HG03175 (cell line): ENCODE data around the gene CD164L2.

Experiments
- ATAC-seq: cut with Tn5 transposase; IDR thresholded peaks from one replicate; pipeline ENCODE4 v1.9.1; 2021; ENCODE audit warnings: mild to moderate bottlenecking, moderate library complexity; ENCODE audit not compliant: unreplicated experiment

CD164L2 gene

DNA sequence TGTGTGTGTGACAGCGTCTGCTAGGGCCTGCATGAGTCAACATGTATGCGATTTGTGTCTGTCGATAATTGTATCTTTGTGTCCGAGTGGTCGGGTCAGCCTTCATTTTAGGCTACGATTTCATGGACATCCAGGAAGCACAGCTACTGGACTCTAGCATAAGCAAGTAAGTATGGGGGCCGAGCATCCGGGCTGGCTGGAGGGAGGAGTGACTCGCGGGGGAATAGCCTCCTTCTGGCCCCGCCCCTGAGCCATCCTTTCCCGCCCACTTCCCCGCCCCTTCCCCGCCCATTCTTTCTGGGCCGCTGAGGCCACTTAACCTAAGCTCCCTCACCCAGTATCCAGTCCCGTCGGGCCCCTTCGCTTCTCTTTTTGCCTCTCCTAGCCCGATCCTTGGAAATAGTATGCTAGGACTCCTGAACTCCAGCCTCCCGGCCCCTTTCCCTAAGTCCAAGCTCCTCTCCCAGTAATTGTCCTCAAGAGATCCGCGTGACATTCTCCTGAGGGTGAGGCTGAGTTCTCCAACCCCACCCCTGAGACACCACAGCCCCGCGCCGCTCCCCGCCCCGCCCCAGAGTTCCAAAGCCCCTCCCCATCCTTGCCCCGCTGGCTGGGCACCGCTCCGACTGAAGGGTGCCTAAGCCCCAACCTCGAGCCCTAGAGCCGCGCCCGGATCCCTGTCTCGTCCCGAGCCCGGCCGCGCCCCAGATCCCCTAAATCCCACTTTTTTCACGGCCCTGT lies 17.6 kb downstream of the CD164L2 start:
- ATAC-seq = no peak

DNA sequence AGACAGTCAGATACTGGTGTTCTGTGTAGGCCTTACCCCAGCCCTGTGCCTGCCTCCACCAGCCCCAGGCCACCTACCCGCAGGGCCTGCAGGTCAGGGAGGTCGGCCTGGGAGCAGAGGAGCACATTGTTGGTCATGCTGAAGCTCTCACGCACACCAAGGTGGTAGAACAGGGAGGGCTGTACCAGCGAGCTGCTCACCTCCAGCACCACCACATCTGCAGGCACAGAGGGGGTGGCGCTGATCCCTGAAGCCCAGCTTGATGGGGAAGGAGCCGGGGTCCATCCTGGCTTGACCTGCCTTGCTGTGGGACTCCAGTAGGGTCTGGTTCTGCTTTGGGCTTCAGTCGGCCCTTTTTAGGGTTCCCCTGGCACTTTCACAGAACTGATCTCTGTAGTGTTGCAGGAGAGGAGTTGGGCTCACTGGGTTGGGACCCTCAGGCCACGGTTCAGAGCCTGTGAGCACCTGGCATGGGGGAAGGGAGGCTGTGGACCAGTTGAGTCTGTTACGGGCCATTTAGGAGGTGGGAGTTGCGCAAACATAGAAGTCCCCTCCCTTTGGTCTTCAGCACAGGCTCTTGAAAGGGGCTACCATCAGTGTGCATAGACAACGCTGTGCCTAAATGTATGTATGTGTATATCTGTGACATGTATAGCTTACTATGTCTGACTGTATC lies 18.3 kb downstream of the CD164L2 start:
- ATAC-seq = no peak

DNA sequence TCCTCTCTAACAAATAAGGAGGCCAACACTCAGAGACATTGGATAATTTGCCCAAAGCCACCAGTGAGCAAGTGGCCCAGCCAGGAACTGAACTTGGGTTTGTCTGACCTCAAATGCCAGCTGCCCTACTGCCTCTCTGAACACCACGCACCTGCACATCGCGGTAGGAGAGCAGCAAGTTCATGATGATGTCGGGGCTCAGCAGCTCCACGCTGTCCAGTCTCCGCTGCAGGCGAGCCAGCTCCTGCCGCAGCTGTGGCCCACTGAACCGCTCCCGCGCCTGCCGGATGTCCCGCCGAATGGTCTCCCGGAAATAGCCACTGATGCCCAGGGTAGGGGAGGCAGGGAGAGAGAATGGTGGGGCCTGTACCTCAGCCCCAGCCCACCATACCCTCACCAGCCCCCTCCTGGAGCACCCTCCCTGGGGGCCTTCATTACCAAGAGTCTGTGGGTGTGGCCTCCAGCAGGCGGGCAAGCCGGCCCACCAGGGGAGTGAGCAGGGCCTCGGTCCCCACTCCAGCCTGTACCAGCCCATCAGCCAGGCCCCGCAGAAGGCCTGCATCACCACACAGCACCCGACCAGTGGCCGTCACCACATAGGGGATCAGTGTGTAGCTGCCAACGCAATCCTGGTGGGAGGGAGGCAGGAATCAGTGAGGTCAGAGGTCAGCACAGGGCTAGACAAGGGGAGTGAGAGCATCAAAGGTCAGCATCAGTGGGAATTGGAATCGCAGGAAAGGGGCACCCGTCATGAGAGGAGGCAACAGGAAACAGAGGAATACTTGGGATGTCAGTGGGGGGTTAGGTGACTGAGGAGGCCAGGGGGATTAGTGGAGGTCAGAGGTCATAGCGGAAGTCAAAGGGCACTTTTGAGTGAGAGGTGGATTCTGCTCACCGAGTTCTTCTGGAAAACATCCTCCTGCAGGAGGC lies 19.1 kb downstream of the CD164L2 start:
- ATAC-seq = no peak

DNA sequence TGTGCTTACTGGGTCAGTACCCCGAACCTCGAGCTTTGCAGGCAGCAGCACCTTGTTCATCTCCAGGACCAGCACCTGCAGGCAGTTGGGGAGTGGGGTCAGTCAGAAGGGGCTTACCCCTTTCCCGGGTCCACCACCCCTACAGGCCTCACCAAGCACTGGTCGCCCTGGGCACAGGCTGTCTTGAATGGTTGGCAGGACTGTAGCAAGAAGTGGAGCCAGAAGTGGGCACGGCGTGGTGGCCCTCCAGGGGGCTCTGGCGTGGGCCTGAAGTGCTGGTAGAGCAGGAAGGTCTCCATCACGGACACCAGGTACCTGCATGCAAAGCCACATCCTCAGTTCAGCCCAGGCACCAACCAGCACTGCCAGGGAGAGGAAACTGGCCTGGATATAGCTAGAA lies 21.6 kb downstream of the CD164L2 start:
- no peak for ATAC-seq

DNA sequence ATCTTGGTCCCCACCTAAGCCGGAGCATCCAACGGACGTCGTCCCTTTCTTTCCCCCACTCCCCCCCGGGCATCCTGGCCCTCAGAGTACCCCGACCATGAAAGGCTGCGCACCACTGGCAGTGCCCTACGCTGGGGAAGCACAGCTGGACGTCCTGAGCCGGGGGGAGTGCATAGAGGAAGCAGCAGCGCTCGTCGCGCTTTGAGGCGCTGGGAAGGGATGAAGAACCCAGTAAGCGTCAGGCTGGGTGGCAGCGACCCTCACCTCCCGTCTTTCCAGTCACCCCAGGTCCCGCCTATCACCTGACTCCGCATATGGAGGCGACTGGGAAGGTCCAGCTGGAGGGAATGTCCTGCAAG lies 22.1 kb downstream of the CD164L2 start:
- no peak for ATAC-seq

DNA sequence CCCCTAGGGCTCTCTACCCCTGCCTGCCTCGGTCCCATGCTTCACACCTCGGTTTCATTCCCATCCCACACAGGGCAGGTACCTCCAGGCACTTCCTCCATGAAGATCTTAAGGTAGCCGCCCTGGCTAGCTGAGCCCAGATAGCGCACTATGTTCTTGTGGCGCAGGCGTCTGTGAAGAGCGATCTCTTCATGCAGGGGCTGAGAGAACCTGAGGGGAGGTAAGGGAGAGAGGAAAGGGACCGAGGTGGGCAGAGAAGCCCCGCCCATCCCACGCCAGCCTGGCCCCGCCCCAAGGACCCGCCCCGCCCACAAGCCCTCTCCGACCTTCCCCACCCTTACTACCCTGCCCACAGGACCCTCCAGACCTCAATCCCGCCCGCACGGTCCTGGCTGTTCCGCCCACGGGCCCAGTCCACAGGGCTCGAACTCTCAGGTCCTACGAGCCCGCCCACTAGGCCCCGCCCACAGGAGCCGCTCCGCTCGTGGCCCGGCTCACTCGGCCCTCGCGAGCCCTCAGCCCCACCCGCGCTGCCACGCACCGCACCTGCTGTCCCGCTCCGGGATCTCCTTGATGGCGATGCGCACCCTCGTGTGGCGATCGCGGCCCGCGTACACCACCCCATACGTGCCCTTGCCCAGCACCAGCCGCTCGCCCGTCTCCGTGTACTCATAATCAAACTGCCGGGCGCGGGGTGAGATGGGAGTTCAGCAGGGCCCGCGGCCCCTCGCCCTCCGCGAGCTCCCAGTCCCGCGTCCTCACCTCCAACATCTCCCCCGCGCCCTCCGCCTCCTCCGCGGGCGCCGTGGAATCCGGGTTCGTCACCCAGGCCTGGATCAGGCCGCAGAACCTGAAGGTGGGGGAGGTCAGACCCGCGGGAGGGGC lies 22.7 kb downstream of the CD164L2 start:
- ATAC-seq = no peak

DNA sequence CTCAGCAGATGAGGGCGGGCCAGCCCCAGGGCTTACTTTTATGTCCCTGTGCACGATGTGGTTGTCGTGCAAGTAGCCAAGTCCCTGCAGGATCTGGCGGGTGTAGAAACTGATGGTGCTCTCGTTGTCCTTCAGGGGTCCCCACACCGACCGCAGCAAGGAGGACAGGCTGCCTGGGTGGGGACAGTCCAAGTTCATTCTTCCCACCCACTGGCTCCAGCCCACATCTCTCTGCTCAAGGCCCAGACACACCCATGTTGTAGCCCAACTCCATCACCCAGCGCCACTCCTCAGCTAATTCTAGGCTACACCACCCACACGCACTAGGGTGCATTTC lies 23.3 kb downstream of the CD164L2 start:
- ATAC-seq = no peak

DNA sequence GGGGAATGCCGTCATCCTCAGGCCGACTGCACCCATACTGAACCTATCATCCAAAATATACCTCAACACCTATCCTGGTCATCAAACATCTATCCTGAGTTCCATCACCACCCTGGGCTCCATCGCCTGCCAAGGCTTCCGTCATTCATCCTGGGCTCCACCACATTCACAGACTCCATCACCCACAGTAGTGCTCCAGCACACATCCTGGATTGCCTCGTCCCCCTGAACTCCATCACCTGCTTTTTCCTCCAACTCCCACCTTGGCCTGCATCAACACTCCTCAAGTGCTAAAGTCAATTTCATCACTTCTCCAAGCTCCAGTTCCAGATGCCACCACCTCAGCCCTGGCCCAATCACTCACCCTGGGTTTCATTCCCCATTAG lies 24.2 kb downstream of the CD164L2 start:
- no peak for ATAC-seq

DNA sequence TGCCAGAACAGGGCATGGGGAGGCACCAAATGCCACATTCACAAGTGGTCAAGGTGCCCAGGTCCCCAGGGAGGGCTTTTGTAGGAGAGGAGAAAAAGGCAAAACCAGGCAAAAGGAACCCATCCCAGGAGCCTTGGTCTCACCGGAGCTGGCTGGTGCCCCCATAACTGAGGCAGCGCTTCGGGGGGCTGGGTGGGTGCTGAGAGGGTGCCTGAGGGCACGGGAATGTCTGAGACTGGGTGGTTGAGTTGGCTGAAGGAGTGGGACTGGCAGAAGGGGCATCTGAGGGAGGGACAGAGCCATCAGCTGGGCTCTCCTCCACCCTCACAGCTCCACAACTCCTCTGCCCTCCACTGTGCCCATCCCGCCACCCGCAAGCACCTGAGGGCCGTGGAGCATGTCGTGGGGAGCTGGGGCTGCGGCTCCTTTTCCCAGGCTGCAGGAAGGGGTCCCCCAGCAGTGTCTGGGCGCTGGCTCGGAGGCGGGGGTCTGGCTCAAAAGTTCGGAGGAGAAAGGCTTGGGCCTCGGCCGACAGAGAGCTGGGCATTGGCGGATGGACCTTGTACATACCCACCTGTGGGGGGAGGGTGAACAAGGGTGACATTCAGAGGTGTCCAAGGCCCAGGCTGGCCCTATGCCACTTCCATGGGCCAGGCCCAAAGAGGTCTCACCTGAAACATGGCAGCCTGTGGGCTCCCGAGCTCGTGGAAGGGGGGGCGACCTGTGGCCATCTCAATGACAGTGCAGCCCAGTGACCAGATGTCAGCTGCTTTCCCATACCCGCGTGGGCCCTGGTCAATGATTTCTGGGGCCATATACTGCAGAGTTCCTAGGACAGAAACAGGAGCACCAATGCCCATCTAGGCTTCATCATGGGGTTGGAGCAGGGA lies 24.9 kb downstream of the CD164L2 start:
- ATAC-seq = no peak

DNA sequence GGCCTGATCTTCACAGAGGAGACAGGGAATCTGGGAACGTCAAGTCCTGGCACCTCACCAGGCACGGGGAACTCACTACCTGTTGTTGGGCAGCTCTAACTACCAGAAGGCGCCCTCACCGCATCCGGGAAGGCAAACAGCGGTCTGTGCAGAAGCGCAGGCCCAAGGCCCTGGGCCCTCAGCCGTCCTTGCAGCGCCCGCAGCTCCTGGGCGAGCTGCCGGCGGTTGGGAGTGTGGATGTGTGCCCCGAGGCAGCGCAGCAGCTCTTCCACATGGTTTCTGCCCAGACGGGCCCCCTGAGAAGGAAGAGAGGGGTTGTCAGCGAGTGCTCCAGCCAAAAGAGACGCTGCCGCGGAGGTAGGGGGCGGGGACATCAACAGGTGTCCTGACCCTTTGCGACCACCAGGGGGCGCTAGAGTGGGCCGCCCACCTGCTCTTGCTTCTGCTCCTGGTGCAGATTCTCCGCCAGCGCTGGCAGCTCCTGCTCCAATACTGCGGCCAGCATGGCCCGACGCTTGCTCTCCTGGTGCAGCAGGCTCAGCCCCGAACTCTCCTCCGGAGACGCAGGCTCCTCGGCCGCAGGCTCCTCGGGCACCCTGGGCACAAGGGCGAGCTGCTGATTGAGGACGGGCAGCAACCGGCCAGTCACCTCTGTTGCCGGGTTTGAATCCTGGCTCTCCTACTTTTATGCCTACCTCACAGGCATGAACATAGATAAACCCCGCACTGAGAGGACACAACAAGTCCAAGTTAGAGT lies 25.7 kb downstream of the CD164L2 start:
- ATAC-seq = no peak

DNA sequence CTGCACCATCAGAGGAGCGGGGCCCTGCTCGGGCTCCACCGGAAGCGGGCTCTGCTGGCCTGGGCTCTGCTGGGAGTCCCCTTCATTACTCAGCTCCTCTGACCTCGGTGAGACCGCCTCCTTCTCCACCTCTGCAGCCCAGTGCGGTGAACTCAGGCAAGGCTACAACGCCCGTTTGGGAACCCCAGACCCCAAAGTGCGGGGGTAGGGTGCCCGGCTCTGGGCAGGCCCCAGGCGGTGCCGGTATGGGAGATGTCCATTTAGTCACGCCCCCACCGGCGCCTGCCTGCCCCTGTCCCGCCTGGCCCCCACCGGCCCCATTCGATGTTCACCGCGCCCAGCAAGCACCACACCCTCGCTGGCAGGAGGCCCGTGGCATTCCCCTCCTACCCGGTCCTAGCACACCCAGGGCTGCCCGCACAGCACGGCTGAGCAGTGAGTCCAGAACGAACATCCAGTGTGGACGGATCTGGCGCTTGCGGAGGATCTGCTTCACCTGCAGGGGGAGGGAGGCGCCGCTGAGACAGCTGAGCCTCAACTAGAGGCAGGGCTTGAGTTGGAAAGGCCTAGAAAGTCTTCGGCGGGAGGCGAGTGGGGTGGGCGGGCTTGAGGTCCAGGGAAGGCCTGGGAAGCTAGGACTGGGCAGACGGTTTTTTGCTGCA lies 26.4 kb downstream of the CD164L2 start:
- ATAC-seq = no peak

DNA sequence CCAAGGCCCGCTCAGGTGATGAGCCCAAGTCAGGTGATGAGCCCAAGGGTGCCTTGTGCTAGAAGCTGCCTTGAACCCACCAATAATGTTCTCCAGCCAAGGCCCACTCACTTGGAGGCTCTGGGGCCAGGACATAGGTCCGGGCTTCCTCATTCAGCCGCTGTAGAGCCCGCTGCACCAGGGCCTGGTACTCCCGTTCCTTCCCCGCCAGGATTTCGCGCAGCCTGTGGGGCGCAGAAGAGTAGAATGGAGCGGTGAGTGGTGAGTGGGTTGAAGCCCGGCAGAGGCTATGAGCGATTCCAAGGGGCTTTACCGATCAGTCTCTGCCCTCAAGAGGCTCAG lies 26.9 kb downstream of the CD164L2 start:
- no peak for ATAC-seq

DNA sequence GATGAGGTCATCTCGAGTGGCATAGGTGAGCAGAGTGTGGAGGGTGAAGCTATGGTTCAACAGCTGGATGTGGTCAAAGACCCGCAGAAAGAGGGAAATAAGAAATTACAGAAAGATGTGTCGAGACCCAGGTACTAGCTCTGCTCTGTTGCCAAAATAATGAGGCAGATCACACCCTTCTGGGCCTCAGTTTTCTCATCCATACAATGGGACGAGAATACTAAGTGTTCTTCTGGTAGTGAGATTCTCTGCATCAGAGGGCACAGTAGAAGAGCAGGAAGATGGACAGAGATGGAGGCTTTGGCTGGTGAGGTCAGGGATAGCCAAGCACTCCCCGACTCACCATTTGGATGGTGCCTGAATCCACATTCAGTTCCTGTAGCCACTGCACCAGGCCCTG lies 27.4 kb downstream of the CD164L2 start:
- no peak for ATAC-seq

DNA sequence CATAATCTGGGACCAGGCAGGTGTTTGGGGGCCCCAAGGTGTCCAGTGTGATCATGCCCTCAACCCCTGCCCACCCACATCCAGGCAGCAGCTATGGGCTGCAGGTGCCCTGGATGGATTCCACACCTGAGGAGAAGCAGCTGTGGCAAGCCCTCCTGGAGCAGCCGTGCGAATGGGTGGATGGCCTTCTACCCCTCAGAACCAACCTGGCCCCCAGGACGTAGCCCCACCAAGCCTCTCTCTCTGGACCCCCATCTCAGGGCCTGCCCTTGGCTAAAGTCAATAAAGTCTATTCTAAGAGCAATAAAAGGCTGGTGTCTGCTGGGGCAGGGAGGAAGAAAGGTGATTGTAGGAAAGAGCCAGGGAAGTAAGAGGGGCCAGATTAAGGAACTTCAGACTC lies 29.5 kb downstream of the CD164L2 start:
- ATAC-seq = no peak

DNA sequence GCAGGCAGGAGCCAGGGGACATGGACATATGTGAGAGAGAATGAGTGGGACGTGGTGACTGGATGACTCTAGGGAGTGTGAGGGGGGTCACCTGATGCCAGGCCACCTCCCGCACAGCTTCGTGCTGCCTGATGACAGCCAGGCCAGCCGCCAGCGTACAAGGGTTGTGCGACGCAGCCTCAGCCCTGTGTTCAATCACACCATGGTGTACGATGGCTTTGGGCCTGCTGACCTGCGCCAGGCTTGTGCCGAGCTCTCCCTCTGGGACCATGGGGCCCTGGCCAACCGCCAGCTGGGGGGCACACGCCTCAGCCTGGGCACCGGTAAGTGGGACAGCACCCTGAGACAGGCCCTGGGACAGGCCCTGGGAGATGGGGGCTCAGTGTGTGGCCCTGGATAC lies 30.0 kb downstream of the CD164L2 start:
- ATAC-seq = no peak

DNA sequence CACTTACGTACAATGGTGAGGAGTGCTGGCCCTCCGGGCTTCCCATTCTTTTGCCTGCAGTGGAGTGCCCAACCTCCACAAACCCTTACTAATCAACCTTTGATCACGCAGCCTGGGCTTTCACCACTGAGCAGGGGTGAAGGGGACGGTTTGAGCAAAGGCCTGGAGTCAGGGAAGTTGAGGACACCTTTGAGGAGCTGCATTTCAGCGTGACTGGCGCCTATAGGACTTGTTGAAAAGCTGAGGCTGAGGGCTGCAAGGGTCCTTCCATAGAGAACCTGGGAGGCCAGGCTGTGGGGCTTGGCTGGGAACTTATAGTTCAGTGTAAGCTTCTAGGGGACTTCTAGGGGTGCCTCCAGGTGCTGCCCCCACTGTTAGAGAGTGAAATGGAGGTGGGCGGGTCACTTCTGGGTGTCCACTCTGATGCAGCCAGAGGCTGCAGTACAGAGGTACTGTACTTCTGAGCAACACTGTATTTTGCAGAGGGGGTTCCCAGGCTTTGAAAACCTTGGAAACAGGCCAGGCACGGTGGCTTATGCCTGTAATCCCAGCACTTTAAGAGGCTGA lies 31.5 kb downstream of the CD164L2 start:
- no peak for ATAC-seq

DNA sequence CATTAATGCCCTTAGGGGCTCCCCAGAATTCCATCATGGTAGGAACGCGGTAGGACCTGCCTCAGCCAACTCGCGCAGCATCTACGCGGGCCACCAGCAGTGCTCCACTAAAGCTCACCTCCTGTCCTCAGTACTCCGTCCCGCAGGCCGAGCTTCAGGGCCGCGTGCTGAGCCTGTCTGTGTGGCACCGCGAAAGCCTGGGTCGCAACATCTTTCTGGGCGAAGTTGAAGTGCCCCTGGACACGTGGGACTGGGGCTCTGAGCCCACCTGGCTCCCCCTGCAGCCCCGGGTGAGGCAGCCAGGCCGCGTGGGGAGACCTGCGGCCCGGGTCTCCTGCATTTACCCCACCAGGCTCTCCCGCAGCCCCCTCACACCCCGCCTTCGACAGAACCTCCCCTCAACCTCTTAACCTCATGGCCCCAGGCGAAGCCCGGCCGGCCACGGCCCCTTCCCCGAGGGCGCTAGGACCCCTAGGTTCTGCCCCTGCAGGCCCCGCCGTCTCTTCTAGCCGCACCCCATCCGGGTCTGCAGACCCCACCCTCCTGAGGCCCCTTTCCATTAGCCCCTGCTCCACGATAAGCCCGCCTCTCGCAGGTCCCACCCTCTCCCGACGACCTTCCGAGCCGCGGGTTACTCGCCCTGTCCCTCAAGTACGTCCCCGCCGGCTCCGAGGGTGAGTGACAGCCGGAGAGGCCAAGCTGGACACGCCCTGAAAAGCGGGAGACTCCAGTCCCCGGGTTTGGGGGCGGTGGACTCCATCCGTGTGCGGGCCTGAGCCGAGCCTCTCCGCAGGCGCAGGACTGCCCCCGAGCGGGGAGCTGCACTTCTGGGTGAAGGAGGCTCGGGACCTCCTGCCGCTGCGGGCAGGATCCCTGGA lies 32.2 kb downstream of the CD164L2 start:
- ATAC-seq = no peak
